ENCODE data around the gene USP15. TPM values are rescaled to one million over a fixed set of nuclear protein-coding genes. Genes with fewer than 3 reads are reported as not detected.

Gene USP15
- total and polyA plus RNA-seq, 2 of the 8 experiments (the other 6 are each of a cell fraction or from before 2014, with no cell fraction given), result 12.7 to 38.6 TPM

DNA sequence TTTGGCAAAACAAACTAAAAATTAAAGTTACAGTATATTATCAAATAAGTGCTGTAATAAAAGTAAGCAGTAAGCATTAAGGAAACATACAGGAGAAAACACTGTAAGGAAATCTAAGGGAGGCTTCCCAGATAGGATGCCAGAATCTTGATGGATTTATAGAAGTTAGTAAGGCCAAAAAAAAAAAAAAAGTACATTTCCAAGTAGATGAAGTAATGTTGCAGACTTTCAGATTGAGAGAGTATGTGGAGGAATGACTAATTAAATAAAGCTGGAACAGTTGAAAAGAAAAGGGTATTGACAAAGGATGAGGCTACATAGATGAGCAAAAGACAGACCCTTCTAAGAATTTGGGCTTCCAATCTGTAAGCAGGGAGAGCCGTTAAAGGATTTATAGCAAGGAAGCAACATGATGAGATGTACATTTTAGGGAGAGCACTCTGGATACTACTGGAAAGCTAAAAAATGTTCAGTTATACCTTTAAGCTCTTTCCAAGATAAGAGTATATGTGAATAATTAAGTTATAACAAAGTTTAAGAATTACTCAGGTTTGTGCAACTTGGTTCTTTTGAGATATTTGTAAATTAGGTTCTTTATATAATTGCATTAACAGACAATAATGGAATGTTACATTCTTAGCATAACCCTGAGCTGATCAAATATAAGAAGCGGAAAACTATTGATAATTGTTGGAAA lies 119.0 kb downstream of the USP15 start:
- CTCF ChIA-PET (ENCODE audit: partially characterized antibody), result interaction anchor here (0.6 kb wide), 1 partner anchor 941 kb away, joined by 3 read pairs; no protein-coding TSS in a partner anchor
- H2AK5ac ChIP-seq (ENCODE audit: low read depth, low read length), result no peak overlapping the region
- no peaks in the 10 kb centered on the region for H4K20me1 ChIP-seq (replicated peaks in 1 of 2; ENCODE audit: control insufficient read depth in 1 of 2, insufficient read depth in 2 of 2, low read length in 2 of 2)
- H3K27ac ChIP-seq (ENCODE audit: low read depth, low read length), result no peak overlapping the region
- H3K36me3 ChIP-seq (ENCODE audit: control insufficient read depth in 2 of 4, insufficient read depth in 4 of 4, low read length in 3 of 4), result no peaks in the 10 kb centered on the region
- H2AFZ ChIP-seq (ENCODE audit: low read length), result no peak overlapping the region
- no peaks in the 10 kb centered on the region for H3K27me3 ChIP-seq (replicated peaks in 1 of 4; ENCODE audit: control insufficient read depth in 3 of 4, extremely low read depth in 1 of 4, insufficient read depth in 3 of 4, low read length in 3 of 4)
- H4K8ac ChIP-seq (ENCODE audit: extremely low read depth, insufficient read depth, low read length), result no peak overlapping the region
- H2BK5ac ChIP-seq (ENCODE audit: low read depth, low read length), result no peak overlapping the region
- no peak overlapping the region for H3K56ac ChIP-seq (replicated peaks; ENCODE audit: insufficient read length, low read depth, low read length)
- H2BK20ac ChIP-seq (ENCODE audit: low read length), result no peak overlapping the region
- H3K18ac ChIP-seq (ENCODE audit: extremely low read depth, low read length), result no peak overlapping the region
- H2BK120ac ChIP-seq (replicated peaks; ENCODE audit: low read depth, low read length), result no peak overlapping the region
- no peaks in the 10 kb centered on the region for H3K9me3 ChIP-seq (ENCODE audit: insufficient read depth in 2 of 2, low read depth in 1 of 2, low read length in 1 of 2)
- no peaks in the 10 kb centered on the region for H3K79me1 ChIP-seq (ENCODE audit: low read depth, low read length)
- H3K23ac ChIP-seq (ENCODE audit: insufficient read length), result no peak overlapping the region
- WGBS, 2 experiments (ENCODE audit: extremely low coverage in 1 of 2, insufficient coverage in 1 of 2, insufficient read length in 1 of 2, insufficient replicate concordance in 2 of 2, low coverage in 1 of 2, low lambda C conversion rate in 2 of 2, missing lambda C conversion rate in 1 of 2), result 92% methylated on average over 2 of the region's 2 CpGs; no CpG with 5 or more reads in 1 of the 2 experiments
- POLR2A ChIA-PET (ENCODE audit: partially characterized antibody), result no interaction called here
- no peak overlapping the region for H2BK15ac ChIP-seq (ENCODE audit: low read length)
- no peaks in the 10 kb centered on the region for H3K23me2 ChIP-seq (ENCODE audit: low read depth, low read length)
- no peak overlapping the region for H3K4me3 ChIP-seq (ENCODE audit: extremely low read depth in 1 of 4, insufficient read depth in 2 of 4, low read depth in 3 of 4, low read length in 4 of 4)
- no peaks in the 10 kb centered on the region for H3K79me2 ChIP-seq (ENCODE audit: control insufficient read depth in 1 of 2, insufficient read depth in 2 of 2, low read length in 2 of 2)
- no peak overlapping the region for H3K14ac ChIP-seq (ENCODE audit: insufficient read length)
- no peak overlapping the region for H2BK12ac ChIP-seq (ENCODE audit: low read depth, low read length)
- H4K5ac ChIP-seq (ENCODE audit: insufficient read length, low read depth, low read length), result no peak overlapping the region
- H4K91ac ChIP-seq (replicated peaks; ENCODE audit: insufficient read length, low read length), result no peak overlapping the region
- no peak overlapping the region for H3K9ac ChIP-seq (replicated peaks in 1 of 4; ENCODE audit: extremely low read depth in 1 of 4, low read depth in 3 of 4, low read length in 3 of 4)
- no peak overlapping the region for H3K4ac ChIP-seq (replicated peaks; ENCODE audit: insufficient read length, low read depth, low read length)
- H3K4me2 ChIP-seq (ENCODE audit: insufficient read depth in 1 of 2, low read depth in 2 of 2, low read length in 2 of 2), result no peak overlapping the region
- H3K4me1 ChIP-seq (replicated peaks in 1 of 4; ENCODE audit: control insufficient read depth in 3 of 4, insufficient read depth in 4 of 4, low read length in 3 of 4), result no peaks in the 10 kb centered on the region
- no peak for DNase-seq (ENCODE audit: low read depth in 1 of 2, low spot score in 2 of 2)
- FAIRE-seq, result no peak
- TF ChIP-seq SUZ12 (IDR thresholded peaks at IDR 0.05; ENCODE audit: low read length) (no peak), HDAC6 (IDR thresholded peaks at IDR 0.05; ENCODE audit: low read depth, low read length) (no peak), NRF1 (IDR thresholded peaks at IDR 0.05; ENCODE audit: low read depth, low read length) (no peak), POLR2A (IDR thresholded peaks at IDR 0.05; ENCODE audit: control extremely low read depth in 1 of 2, low read depth in 2 of 2, low read length in 2 of 2) (no peak), SAP30 (IDR thresholded peaks at IDR 0.05; ENCODE audit: insufficient read depth, insufficient replicate concordance, low read length) (no peak), BCL11A (IDR thresholded peaks at IDR 0.05; ENCODE audit: low read depth in 2 of 2, low read length in 2 of 2) (no peak), BACH1 (IDR thresholded peaks at IDR 0.05; ENCODE audit: low read length) (no peak), GTF2F1 (IDR thresholded peaks at IDR 0.05; ENCODE audit: borderline replicate concordance, low read depth, low read length) (no peak), YY1 (IDR thresholded peaks at IDR 0.05; ENCODE audit: low read depth, low read length) (no peak), PHF8 (conservative IDR thresholded peaks at IDR 0.05; ENCODE audit: low read depth, low read length) (no peak), CTCF (IDR thresholded peaks at IDR 0.05; ENCODE audit: control extremely low read depth in 1 of 3, insufficient read depth in 1 of 3, low read depth in 1 of 3, low read length in 3 of 3) (no peak)

All from H1 (cell line).